T-helper 2 cell treated with Interferon-gamma antibody and Interleukin-4, amounts not matched to agents 5 μg/mL and 100 μg/mL, for 36 hours (primary cell): ENCODE data around the gene RMC1.

ENCODE experiments used
- DNase-seq: peaks from one replicate; pipeline ENCODE4 v3.0.0; 2021; ENCODE audit warnings: low spot score
- H3K27ac Mint-ChIP-seq: one replicate; pipeline ENCODE4 v1.8.0; 2021; ENCODE audit warnings: mild to moderate bottlenecking, mixed read lengths
- H3K27me3 Mint-ChIP-seq: one replicate; pipeline ENCODE4 v1.8.0; 2021; ENCODE audit warnings: low read depth, mixed read lengths
- H3K36me3 Mint-ChIP-seq: one replicate; pipeline ENCODE4 v1.8.0; 2021; ENCODE audit warnings: low read depth, mixed read lengths
- H3K4me1 Mint-ChIP-seq: one replicate; pipeline ENCODE4 v1.8.0; 2021; ENCODE audit warnings: low read depth, mixed read lengths
- H3K4me3 Mint-ChIP-seq: one replicate; pipeline ENCODE4 v1.8.0; 2022; ENCODE audit warnings: mild to moderate bottlenecking, moderate library complexity, mixed read lengths
- H3K9me3 Mint-ChIP-seq: one replicate; pipeline ENCODE4 v1.8.0; 2021; ENCODE audit warnings: mixed read lengths

Gene RMC1

DNA sequence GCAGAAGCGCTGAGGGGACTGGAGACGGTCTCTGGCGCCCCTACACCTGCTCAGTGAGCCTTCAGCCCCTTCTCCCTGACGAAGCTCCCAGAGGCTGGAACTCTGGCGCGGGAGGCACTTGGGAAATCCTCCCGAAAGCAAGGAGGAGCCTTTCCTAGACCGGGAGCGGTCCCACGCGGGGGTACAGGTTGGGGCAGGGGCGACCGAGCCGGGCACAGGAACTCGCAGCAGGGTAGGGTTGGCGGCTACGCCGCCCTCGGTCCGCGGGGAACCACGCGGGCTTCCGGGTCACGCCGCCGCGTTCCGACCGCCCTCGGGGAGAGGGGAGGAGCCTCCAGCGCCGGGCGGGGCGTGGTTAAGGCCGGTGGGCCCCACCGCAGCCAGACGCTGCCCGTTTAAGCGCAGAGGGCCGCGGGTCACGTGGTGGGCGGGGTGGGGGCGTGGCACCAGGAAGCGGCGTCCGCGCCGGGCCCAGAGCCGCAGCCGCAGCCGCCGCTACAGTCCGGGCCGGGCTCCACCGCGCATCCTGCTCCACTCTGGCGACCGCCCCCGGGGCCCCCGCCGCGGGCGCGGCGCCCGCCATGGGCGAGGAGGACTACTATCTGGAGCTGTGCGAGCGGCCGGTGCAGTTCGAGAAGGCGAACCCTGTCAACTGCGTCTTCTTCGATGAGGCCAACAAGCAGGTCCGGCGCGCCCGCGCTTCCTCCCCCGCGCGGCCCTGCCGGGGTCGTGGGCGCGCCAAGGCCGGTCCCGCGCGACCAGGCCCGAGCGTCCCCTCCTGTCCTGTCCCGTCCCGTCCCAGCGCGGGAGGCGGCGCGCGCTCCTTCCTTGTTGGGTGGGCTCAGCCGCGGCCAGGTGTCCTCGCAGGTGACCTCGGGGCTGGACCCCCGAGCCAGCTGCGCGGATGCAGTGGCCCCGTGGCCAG, at the start of gene RMC1:
Gene RMC1, plus strand, starts transcription at position 474 of the 925 bp plus-strand sequence. Its CDS starts 108 bp downstream, at position 582.
- peak within 1 kb of the TSS; percentile 89 for H3K27ac Mint-ChIP-seq
- no peaks in the 10 kb centered on the region for H3K9me3 Mint-ChIP-seq
- H3K27me3 Mint-ChIP-seq, result no peaks in the 10 kb centered on the region
- peak; percentile 96 for DNase-seq
- H3K36me3 Mint-ChIP-seq, result peaks cover 25% of the 10 kb centered on the region
- peaks cover 35% of the 10 kb centered on the region for H3K4me1 Mint-ChIP-seq
- H3K4me3 Mint-ChIP-seq, result peak within 1 kb of the TSS; percentile 95

DNA sequence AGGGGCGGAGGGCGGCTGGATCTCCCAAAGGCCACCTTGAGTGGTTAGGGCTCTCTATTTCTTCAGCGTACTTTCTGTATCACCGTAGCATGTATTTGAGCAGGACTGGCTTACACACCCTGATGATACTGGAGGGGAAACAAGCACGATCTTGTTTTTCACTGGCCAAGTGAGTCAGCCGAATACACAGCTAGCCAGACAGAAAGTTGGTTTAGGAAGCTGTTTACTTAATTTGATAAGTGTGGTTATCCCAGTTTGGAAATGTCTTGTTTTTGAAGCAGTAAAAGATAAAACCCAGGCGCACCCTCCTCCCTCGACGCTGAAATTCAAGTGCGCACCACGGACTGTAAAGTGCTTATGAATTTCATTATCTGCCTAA, 49.6 kb upstream of the RMC1 start:
- Mint-ChIP-seq H3K4me1 (peaks cover 44% of the 10 kb centered on the region), H3K27ac (peak overlapping the region; percentile 96), H3K36me3 (peaks cover 14% of the 10 kb centered on the region), H3K4me3 (peak overlapping the region; percentile 100), H3K27me3 (peaks cover 6% of the 10 kb centered on the region), H3K9me3 (no peaks in the 10 kb centered on the region)
- DNase-seq, result no peak

DNA sequence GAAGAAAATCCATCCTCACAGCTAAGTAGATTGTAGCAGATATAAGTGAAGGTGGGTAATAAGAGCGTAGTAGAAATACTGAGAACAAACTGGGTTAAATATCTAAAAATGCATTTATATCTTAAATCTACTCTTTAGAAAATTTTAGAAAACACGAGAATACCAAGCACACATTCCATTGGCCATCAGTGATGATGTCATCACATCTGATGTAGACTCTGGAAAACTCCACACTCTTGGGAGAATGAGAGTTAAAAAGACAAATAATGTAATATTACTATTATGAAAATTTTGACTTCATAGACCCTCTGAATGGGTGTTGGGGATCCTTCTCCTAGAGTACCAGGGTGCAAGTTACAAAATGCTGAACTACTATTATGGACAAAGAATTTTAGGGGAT, 46.5 kb upstream of the RMC1 start:
- H3K27ac Mint-ChIP-seq, result no peak overlapping the region
- no peaks in the 10 kb centered on the region for H3K9me3 Mint-ChIP-seq
- DNase-seq, result no peak
- peaks cover 24% of the 10 kb centered on the region for H3K36me3 Mint-ChIP-seq
- H3K27me3 Mint-ChIP-seq, result no peaks in the 10 kb centered on the region
- H3K4me3 Mint-ChIP-seq, result no peak overlapping the region
- peaks cover 57% of the 10 kb centered on the region for H3K4me1 Mint-ChIP-seq

DNA sequence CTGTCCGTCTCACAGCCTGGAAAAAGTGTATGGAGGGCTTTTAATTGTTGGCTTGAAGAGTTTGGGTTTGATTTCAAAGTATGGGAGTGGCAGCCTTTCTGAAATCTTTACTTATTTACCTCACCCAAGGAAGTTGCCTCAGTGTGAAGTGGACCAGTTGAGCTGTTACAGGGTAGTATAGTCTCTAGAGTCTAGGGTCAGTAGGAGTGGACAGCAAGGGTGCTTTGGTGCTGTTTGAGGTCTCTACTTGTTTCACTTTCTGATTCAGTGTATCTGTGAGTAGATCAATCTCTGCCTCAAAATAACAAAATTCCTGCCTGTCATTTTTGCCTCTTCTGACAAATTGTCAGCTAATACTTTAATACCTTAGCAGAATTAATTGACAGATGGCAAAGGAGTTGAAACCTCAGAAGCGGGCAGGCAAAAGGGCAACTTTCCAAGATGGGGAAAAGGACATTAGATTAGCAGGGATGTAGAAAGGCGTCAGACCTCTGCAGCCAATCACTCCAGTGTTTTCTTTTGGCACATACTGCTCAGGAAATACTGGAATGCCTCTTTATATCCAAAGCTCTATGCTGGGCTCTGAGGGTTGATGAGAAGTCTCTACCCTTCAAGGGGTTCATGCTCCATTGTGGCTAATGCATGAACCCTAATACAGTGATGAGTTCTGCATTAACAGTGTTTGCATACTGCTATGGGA, 44.3 kb upstream of the RMC1 start:
- Mint-ChIP-seq H3K9me3 (no peaks in the 10 kb centered on the region), H3K4me1 (peaks cover 45% of the 10 kb centered on the region), H3K27me3 (no peaks in the 10 kb centered on the region), H3K4me3 (peak overlapping the region; percentile 8), H3K27ac (peak overlapping the region; percentile 51), H3K36me3 (peaks cover 41% of the 10 kb centered on the region)
- no peak for DNase-seq

DNA sequence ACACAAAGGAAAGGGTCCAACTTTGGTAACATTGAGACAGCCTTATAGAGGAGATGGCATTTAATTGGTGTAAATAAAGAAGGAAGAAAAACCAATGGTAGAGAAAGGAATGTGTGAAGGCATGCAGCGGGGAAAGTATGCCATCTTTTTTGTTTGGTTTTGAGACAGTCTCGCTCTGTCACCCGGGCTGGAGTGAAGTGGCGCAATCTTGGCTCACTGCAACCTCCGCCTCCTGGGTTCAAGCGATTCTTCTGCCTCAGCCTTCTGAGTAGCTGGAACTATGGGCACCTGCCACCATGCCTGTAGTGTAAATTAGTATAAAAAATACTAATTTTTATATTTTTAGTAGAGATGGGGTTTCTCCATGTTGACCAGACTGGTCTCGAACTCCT, 43.8 kb upstream of the RMC1 start:
- Mint-ChIP-seq H3K4me1 (peaks cover 40% of the 10 kb centered on the region), H3K36me3 (peaks cover 44% of the 10 kb centered on the region)

DNA sequence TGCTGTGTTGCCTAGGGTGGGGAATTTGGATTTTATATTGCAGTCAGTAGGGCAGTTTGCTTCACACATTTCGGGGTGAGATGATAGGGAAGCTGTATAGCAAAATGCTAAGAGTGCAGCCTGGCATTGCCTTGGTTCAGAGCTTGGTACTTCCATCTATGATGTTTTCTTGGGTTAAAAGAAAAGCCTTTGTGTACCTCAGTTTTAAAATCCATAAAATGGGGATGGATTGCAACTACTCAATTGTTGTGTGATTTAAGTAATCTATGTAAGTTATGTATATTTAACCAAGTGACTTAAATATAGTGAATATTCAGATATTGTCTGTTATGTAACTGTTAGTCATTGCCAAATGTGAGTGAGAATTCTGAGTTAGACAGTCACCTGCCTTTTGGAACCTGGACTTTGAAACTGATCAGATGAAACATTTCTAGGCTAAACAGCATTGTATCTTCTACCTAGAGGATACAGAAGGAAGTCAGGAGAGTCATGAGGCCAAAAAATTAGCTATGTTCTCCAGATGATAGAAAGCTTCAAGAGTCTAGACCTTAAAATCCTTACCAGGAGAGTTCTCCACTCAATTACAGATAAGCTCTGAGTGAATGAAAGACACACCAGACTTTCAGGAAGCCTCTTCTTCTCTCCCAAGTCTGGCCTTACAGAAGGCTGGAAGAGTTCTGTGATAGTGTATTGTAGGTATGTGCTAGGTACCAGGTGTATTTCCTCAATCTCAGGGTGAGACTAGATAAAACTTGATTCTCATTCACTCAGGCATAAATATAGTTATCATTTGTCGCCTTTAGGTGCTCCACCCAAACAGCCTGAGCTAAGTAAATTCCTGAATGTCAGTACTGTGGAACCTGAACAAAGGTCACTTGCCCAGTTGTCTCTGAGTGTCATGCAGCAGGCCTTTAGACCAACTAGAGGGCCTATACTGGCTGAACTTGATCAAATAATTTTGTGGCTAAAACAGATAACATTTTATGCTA, 42.7 kb upstream of the RMC1 start:
- H3K4me3 Mint-ChIP-seq, result no peak overlapping the region
- H3K27me3 Mint-ChIP-seq, result no peaks in the 10 kb centered on the region
- H3K9me3 Mint-ChIP-seq, result no peaks in the 10 kb centered on the region
- DNase-seq, result no peak
- H3K4me1 Mint-ChIP-seq, result peaks cover 36% of the 10 kb centered on the region
- peaks cover 47% of the 10 kb centered on the region for H3K36me3 Mint-ChIP-seq
- no peak overlapping the region for H3K27ac Mint-ChIP-seq

More for the DNA sequence above, 43.8 kb upstream of the RMC1 start:
- H3K4me3 Mint-ChIP-seq, result no peak overlapping the region
- peak overlapping the region; percentile 28 for H3K27ac Mint-ChIP-seq
- H3K9me3 Mint-ChIP-seq, result no peaks in the 10 kb centered on the region
- no peaks in the 10 kb centered on the region for H3K27me3 Mint-ChIP-seq
- no peak for DNase-seq

DNA sequence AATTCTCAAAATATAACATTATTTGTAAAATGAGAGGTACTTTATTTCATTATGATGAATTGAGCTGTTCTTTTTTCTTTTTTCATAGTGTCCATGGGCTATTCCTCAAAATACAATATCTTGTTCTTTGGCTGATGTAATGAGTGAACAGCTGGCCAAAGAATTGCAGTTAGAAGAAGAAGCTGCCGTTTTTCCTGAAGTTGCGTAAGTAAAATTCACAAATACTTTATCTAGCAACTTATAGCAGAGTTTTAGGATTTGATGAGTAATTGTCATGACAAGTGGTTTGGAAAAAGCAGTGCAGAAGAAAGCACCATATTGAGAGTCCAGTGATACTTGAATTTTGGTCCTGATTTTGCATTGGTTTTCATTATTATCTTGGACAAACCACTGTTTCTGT, 40.4 kb upstream of the RMC1 start:
- no peak overlapping the region for H3K4me3 Mint-ChIP-seq
- H3K36me3 Mint-ChIP-seq, result peaks cover 46% of the 10 kb centered on the region
- H3K27me3 Mint-ChIP-seq, result no peaks in the 10 kb centered on the region
- H3K9me3 Mint-ChIP-seq, result no peaks in the 10 kb centered on the region
- H3K27ac Mint-ChIP-seq, result no peak overlapping the region
- DNase-seq, result no peak
- H3K4me1 Mint-ChIP-seq, result peaks cover 27% of the 10 kb centered on the region

DNA sequence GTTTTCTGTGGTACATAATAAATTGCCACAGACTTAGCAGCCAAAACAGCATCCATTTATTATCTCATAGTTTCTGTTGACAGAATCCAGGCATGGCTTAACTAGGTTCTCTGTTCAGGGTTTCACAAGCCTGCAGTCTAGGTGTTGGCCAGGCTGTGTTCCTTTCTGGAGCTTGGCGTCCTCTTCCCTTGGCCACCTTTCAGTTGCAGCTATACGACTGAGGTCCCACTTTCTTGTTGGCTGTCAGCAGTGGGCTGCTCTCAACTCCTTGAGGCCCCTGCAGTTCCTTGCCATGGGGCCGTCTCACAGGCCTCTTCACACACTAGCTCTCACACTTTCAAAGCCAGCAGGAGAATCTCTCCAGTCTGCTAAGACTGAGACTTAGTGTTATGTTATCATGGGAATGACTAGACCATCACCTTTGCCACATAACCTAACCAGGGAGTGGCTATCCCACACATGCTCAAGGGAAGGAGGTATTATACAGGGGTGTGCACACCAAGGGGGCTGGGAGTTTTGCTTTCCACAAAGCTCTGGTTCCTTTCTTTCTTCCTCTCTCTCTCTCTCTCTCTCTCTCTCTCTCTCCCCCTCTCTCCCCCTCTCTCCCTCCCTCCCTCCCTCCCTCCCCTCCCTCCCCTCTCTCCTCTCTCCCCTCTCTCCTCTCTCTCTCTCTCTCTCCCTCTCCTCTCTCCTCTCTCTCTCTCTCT, 34.4 kb upstream of the RMC1 start:
- Mint-ChIP-seq H3K36me3 (peaks cover 36% of the 10 kb centered on the region), H3K9me3 (no peaks in the 10 kb centered on the region), H3K27me3 (no peaks in the 10 kb centered on the region), H3K27ac (no peak overlapping the region), H3K4me1 (peaks cover 3% of the 10 kb centered on the region), H3K4me3 (no peak overlapping the region)
- no peak for DNase-seq

DNA sequence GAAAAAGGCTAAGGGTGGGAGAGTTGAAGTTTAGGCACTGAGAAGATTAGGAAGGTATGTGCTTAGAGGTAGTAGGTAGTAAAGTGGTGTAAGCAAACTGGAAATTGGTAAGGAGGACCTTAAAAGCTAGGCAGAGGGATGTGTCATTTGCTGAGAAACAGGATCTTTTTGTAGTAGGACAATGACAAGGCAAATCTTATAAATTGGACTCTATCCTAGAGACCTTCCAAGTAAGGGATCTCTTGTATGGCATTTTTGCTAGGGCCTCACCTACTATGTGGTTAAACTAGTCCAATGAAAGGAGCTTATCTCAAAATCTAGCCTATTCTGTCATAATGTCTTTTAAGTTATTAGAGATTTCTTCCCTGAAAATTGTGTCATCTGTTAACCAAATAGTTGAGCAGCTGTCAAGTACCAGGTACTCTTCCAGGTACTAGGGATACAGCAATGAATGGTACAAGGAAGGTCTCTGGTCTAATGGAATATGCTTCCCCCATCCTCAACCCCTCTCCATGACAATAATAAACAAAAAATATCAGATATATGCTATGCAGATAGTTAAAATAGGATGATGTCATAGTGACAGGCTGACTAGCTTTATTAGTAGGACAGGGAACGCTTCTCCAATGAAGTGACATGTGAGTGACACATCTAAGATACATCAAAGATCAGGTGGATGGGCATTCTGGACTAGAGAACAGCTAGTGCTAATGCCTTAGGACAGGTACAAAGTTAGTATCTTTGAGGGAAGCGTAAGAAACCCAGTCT, 32.5 kb upstream of the RMC1 start:
- Mint-ChIP-seq H3K4me1 (peaks cover 3% of the 10 kb centered on the region), H3K9me3 (no peaks in the 10 kb centered on the region), H3K36me3 (peaks cover 36% of the 10 kb centered on the region), H3K27ac (no peak overlapping the region), H3K4me3 (no peak overlapping the region), H3K27me3 (no peaks in the 10 kb centered on the region)
- DNase-seq, result no peak

DNA sequence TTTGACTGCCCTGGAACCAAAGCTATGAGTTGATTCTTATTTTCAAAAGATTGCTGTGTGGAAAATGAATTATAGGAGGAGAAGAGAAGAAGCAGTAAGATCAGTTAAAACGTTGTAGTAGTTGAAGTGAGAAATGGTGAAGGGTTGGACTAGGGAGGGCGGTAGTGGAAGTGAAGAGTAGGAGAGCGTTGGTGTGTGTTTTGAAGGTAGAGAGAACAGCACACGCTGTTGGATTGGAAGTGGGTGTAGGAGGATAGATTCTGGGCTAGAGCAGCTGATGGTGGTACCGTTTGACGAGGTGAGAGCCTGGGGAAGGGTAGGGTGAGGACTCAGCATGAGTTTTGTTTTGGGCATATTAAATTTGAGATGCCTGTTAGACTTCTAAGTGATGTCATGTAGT, 31.8 kb upstream of the RMC1 start:
- DNase-seq, result no peak
- peaks cover 3% of the 10 kb centered on the region for H3K4me1 Mint-ChIP-seq
- no peaks in the 10 kb centered on the region for H3K27me3 Mint-ChIP-seq
- H3K27ac Mint-ChIP-seq, result no peak overlapping the region
- H3K9me3 Mint-ChIP-seq, result no peaks in the 10 kb centered on the region
- no peak overlapping the region for H3K4me3 Mint-ChIP-seq
- peaks cover 38% of the 10 kb centered on the region for H3K36me3 Mint-ChIP-seq

DNA sequence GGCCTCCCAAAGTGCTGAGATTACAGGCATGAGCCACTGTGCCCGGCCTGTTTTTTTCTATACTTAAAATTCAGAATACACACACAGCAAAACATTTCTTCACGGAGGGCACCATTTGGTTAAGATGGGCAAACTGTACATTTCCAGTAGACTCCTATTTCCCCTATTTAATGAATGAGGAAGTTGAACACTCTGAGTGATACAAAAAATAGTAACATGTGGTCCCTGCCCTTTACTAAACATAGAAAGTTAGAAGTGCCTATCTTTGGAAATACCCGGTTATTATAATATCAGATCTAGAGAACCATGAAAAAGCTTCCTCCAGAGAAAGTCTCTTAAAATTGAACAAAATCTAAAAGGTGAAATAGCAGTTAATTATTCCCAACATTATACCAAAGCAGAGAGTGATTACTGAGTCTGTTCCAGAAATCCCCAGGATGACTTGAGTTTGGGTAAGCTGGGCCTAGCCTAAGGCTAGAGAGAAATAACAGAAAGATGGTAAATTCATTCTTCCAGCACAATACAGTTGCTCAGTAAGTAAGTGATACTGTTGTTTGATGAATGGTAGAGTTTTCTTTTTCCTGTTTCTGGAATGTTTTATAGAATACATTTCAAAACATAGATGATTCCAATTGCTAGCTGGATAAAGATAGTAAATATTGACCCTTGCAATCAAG, 23.3 kb upstream of the RMC1 start:
- H3K36me3 Mint-ChIP-seq, result peaks cover 51% of the 10 kb centered on the region
- H3K27me3 Mint-ChIP-seq, result no peaks in the 10 kb centered on the region
- H3K4me1 Mint-ChIP-seq, result peaks cover 4% of the 10 kb centered on the region
- H3K27ac Mint-ChIP-seq, result no peak overlapping the region
- no peak for DNase-seq
- H3K9me3 Mint-ChIP-seq, result no peaks in the 10 kb centered on the region
- H3K4me3 Mint-ChIP-seq, result no peak overlapping the region

DNA sequence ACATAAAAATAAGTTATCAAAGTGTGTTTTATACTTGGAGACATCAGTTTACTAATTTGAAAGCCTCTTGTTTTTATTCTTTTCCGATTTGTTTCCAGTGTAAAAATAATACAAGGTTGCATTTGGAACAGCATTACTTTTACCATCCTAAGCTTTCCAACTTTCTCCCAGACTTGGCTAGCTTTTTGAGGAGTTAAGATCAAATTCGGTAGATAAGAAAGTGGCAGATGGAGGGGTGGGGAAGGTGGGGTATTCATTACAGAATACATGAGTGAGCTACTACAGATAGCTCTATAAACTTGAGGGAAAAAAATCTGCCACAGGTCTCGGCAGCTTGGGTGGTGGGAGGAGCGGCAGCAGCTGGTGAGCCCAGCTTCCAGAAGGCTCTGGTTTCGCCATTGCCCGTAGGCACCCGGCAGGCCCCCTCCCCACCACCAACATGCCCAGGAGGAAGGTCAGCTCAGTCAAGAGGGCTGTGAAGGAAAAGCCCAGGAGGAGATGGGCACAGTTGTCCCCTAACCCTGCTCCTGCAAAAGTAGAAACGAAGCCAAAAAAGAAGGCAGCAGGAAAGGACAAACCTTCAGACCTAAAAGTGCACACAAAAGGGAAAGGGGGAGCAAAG, 18.6 kb upstream of the RMC1 start:
- Mint-ChIP-seq H3K4me3 (no peak overlapping the region), H3K27ac (no peak overlapping the region)

More for the DNA sequence above, 18.6 kb upstream of the RMC1 start:
- Mint-ChIP-seq H3K27me3 (no peaks in the 10 kb centered on the region), H3K36me3 (peaks cover 21% of the 10 kb centered on the region), H3K4me1 (peaks cover 21% of the 10 kb centered on the region), H3K9me3 (no peaks in the 10 kb centered on the region)
- no peak for DNase-seq
